IMR-90 (cell line): Measurements from ENCODE around the gene A1BG. TPM values are rescaled to one million over a fixed set of nuclear protein-coding genes. Genes with fewer than 3 reads are reported as not detected.

Experiments
- ATAC-seq: fragments of 200-7000 bp; cut with Tn5 transposase; 2 replicates; pipeline ENCODE4 v1.9.1; 2020; ENCODE audit warnings: low read depth, mild to moderate bottlenecking, moderate library complexity
- BruUV-seq: library from RNA; stranded (reverse); fragments of 400-500 nt; replicated peaks from 2 replicates; lab custom pipeline; 2021; lab: Mats Ljungman, UMichigan
- CTCF ChIA-PET: fragments of 300-600 bp; formaldehyde crosslinking; extraction: SDS; loops from one replicate; lab custom pipeline; 2021; ENCODE audit warnings: antibody characterized with exemption; lab: Yijun Ruan, JAX
- POLR2A ChIA-PET: fragments of 300-600 bp; sonication (Branson Sonifier 250); formaldehyde crosslinking; loops from one replicate; lab custom pipeline; 2022; ENCODE audit warnings: antibody characterized with exemption; ENCODE audit not compliant: unreplicated experiment; lab: Charles Lee
- DNase-seq: peaks from one replicate; pipeline ENCODE4 v3.0.0; 2013
- H2AFZ ChIP-seq: replicated peaks from 2 replicates; pipeline ENCODE3; 2013; ENCODE audit warnings: low read length, mild to moderate bottlenecking; ENCODE audit not compliant: poor library complexity
- H2AK5ac ChIP-seq: 2 replicates; pipeline ENCODE4 v1.6.1; 2013; ENCODE audit warnings: low read depth, low read length, inconsistent platforms
- H2AK9ac ChIP-seq: replicated peaks from 2 replicates; pipeline ENCODE3; 2013; ENCODE audit warnings: mild to moderate bottlenecking, low read depth, low read length, moderate library complexity; ENCODE audit not compliant: poor library complexity
- H2BK120ac ChIP-seq: 2 replicates; pipeline ENCODE4 v1.6.1; 2013; ENCODE audit warnings: low read depth, low read length, inconsistent platforms
- H2BK15ac ChIP-seq: 3 replicates; pipeline ENCODE4 v1.6.1; 2013; ENCODE audit warnings: low read depth, low read length, inconsistent platforms
- H2BK20ac ChIP-seq: 2 replicates; pipeline ENCODE4 v1.6.1; 2013; ENCODE audit warnings: low read depth, mild to moderate bottlenecking, inconsistent platforms, low read length, moderate library complexity
- H2BK5ac ChIP-seq: 2 replicates; pipeline ENCODE4 v1.6.1; 2013; ENCODE audit warnings: mild to moderate bottlenecking, low read depth, low read length, inconsistent platforms; ENCODE audit not compliant: poor library complexity, severe bottlenecking
- H3K14ac ChIP-seq: replicated peaks from 2 replicates; pipeline ENCODE4 v1.6.1; 2013; ENCODE audit warnings: low read depth, low read length, inconsistent platforms
- H3K18ac ChIP-seq: 2 replicates; pipeline ENCODE4 v1.6.1; 2013; ENCODE audit warnings: low read depth, low read length, control low read depth
- H3K23ac ChIP-seq: 2 replicates; pipeline ENCODE4 v1.6.1; 2013; ENCODE audit warnings: low read depth, low read length, inconsistent platforms
- H3K27ac ChIP-seq: 2 replicates; pipeline ENCODE4 v1.5.1; 2013; ENCODE audit warnings: mild to moderate bottlenecking, control low read depth, low read length; ENCODE audit not compliant: insufficient read depth
- H3K27me3 ChIP-seq: 2 replicates; pipeline ENCODE4 v1.6.1; 2013; ENCODE audit warnings: low read length; ENCODE audit not compliant: control insufficient read depth, insufficient read depth
- H3K36me3 ChIP-seq: 2 replicates; pipeline ENCODE4 v1.6.1; 2013; ENCODE audit warnings: low read length, mixed read lengths; ENCODE audit not compliant: control insufficient read depth, insufficient read depth
- H3K4ac ChIP-seq: 2 replicates; pipeline ENCODE4 v1.6.1; 2013; ENCODE audit warnings: low read depth, low read length, inconsistent platforms
- H3K4me1 ChIP-seq: 2 replicates; pipeline ENCODE4 v1.6.1; 2013; ENCODE audit warnings: low read length, mixed read lengths; ENCODE audit not compliant: control insufficient read depth, insufficient read depth
- H3K4me2 ChIP-seq: 2 replicates; pipeline ENCODE4 v1.6.1; 2013; ENCODE audit warnings: low read depth, mild to moderate bottlenecking, control low read depth, low read length, moderate library complexity
- H3K4me3 ChIP-seq: 2 replicates; pipeline ENCODE4 v1.5.1; 2013; ENCODE audit warnings: low read depth, mild to moderate bottlenecking, control low read depth, low read length, moderate library complexity; ENCODE audit not compliant: insufficient read depth
- H3K56ac ChIP-seq: 2 replicates; pipeline ENCODE4 v1.6.1; 2013; ENCODE audit warnings: low read length, inconsistent platforms; ENCODE audit not compliant: insufficient read depth; ENCODE audit errors: extremely low read depth
- H3K79me1 ChIP-seq, 2 experiments: 2 replicates each; pipeline ENCODE4 v1.6.1; 2013; ENCODE audit warnings: low read length in 2 of 2, inconsistent platforms in 1 of 2, low read depth in 1 of 2
- H3K9ac ChIP-seq: 2 replicates; pipeline ENCODE4 v1.6.1; 2013; ENCODE audit warnings: low read depth, low read length, control low read depth
- H3K9me1 ChIP-seq: 2 replicates; pipeline ENCODE4 v1.6.1; 2013; ENCODE audit warnings: low read length, inconsistent platforms; ENCODE audit not compliant: insufficient read depth
- H3K9me3 ChIP-seq: 2 replicates; pipeline ENCODE4 v1.6.1; 2013; ENCODE audit warnings: low read length; ENCODE audit not compliant: control insufficient read depth, insufficient read depth
- H4K20me1 ChIP-seq: 2 replicates; pipeline ENCODE4 v1.6.1; 2013; ENCODE audit warnings: low read length, inconsistent platforms; ENCODE audit not compliant: insufficient read depth
- H4K5ac ChIP-seq: 2 replicates; pipeline ENCODE4 v1.6.1; 2013; ENCODE audit warnings: mild to moderate bottlenecking, low read depth, low read length, control low read depth
- H4K8ac ChIP-seq, 2 experiments: 2 replicates each; pipeline ENCODE4 v1.6.1; 2013; ENCODE audit warnings: low read depth in 2 of 2, low read length in 2 of 2, control low read depth in 1 of 2, inconsistent platforms in 1 of 2
- H4K91ac ChIP-seq: 2 replicates; pipeline ENCODE4 v1.6.1; 2013; ENCODE audit warnings: low read depth, low read length, inconsistent platforms; ENCODE audit not compliant: insufficient read depth
- BHLHE40 ChIP-seq: fragments of 150-350 bp; IDR thresholded peaks from 2 replicates; pipeline ENCODE4 v1.6.1; 2016; ENCODE audit warnings: mild to moderate bottlenecking, low read depth, low read length
- CEBPB ChIP-seq: IDR thresholded peaks from 2 replicates; pipeline ENCODE4 v1.6.1; 2012; ENCODE audit warnings: low read depth, low read length, improper control_type of control experiment
- CHD1 ChIP-seq: IDR thresholded peaks from 2 replicates; pipeline ENCODE4 v1.6.1; 2012; ENCODE audit warnings: low read depth, low read length, improper control_type of control experiment
- FOS ChIP-seq: fragments of 150-350 bp; IDR thresholded peaks from 2 replicates; pipeline ENCODE4 v1.6.1; 2016; ENCODE audit warnings: low read depth, low read length
- MAFK ChIP-seq: IDR thresholded peaks from 2 replicates; pipeline ENCODE4 v1.6.1; 2012; ENCODE audit warnings: low read depth, low read length, improper control_type of control experiment
- MAZ ChIP-seq: IDR thresholded peaks from 2 replicates; pipeline ENCODE4 v1.6.1; 2012; ENCODE audit warnings: low read depth, mild to moderate bottlenecking, low read length, improper control_type of control experiment, moderate library complexity, borderline replicate concordance
- MXI1 ChIP-seq: IDR thresholded peaks from 2 replicates; pipeline ENCODE4 v1.6.1; 2012; ENCODE audit warnings: low read depth, mild to moderate bottlenecking, low read length, moderate library complexity, borderline replicate concordance
- NFE2L2 ChIP-seq: fragments of 150-350 bp; IDR thresholded peaks from 2 replicates; pipeline ENCODE4 v1.6.1; 2016; ENCODE audit warnings: low read depth, mild to moderate bottlenecking, low read length
- POLR2A ChIP-seq: IDR thresholded peaks from 2 replicates; pipeline ENCODE4 v1.6.1; 2012; ENCODE audit warnings: mild to moderate bottlenecking, low read depth, low read length
- RAD21 ChIP-seq: IDR thresholded peaks from 2 replicates; pipeline ENCODE4 v1.6.1; 2012; ENCODE audit warnings: low read length, improper control_type of control experiment
- RCOR1 ChIP-seq: IDR thresholded peaks from 2 replicates; pipeline ENCODE4 v1.6.1; 2012; ENCODE audit warnings: mild to moderate bottlenecking, low read length, improper control_type of control experiment; ENCODE audit not compliant: insufficient replicate concordance
- RFX5 ChIP-seq: IDR thresholded peaks from 2 replicates; pipeline ENCODE4 v1.8.0; 2012; ENCODE audit warnings: low read depth, mild to moderate bottlenecking, low read length, moderate library complexity
- SMC3 ChIP-seq: fragments of 150-350 bp; IDR thresholded peaks from 2 replicates; pipeline ENCODE4 v1.6.1; 2016; ENCODE audit warnings: low read depth, mild to moderate bottlenecking, antibody characterized with exemption, low read length, moderate library complexity
- WGBS, 2 experiments: methylation state at CpG; one replicate each; pipeline versions ENCODE4 v1.1.5 to v1.1.7; 2013; ENCODE audit warnings: missing lambda C conversion rate in 2 of 2; ENCODE audit not compliant: insufficient read length in 1 of 2; ENCODE audit errors: extremely low coverage in 2 of 2; 5-methylcytosine and 5-hydroxymethylcytosine counted together
- dilution Hi-C: fragments of 300-500 bp; cut with HindIII; formaldehyde crosslinking; loops from one replicate; pipeline ENCODE4 v1.14.3; 2018; ENCODE audit warnings: low sequenced_read_pairs; ENCODE audit not compliant: unreplicated experiment
- in situ Hi-C: fragments of 300-500 bp; cut with MboI; formaldehyde crosslinking; loops from 3 replicates; pipeline ENCODE4 v1.14.3; 2019; ENCODE audit warnings: low sequenced_read_pairs, inconsistent platforms, mixed read lengths
- intact Hi-C: fragments of 100-400 bp; cut with micrococcal nuclease; formaldehyde crosslinking; loops from 2 replicates; pipeline ENCODE4 v1.10.0; 2022
- polyA plus RNA-seq, 3 experiments: library from polyadenylated mRNA; depleted of rRNA; stranded (reverse); fragments of >200 nt; gene quantifications; 2 replicates each; pipeline ENCODE4 v1.2.3, GENCODE V29; 2012; ENCODE audit warnings: low replicate concordance in 1 of 3
- total RNA-seq: library from RNA; depleted of rRNA; stranded (reverse); fragments of >200 nt; gene quantifications from 2 replicates; pipeline ENCODE4 v1.2.3, GENCODE V29; 2012
- TF ChIP-seq, protein P1 (sequence below): conservative IDR thresholded peaks from 2 replicates; pipeline ENCODE4 v1.5.1; 2012; ENCODE audit warnings: mild to moderate bottlenecking, low read depth, low read length, improper control_type of control experiment
- TF ChIP-seq, protein P2 (sequence below): fragments of 150-350 bp; IDR thresholded peaks from 2 replicates; pipeline ENCODE4 v1.6.1; 2016; ENCODE audit warnings: low read depth, mild to moderate bottlenecking, low read length, moderate library complexity, borderline replicate concordance

Gene A1BG
- total and polyA plus RNA-seq, 2 of the 4 experiments (the other 2 are of a cell fraction), result 4.5 to 54.5 TPM

DNA sequence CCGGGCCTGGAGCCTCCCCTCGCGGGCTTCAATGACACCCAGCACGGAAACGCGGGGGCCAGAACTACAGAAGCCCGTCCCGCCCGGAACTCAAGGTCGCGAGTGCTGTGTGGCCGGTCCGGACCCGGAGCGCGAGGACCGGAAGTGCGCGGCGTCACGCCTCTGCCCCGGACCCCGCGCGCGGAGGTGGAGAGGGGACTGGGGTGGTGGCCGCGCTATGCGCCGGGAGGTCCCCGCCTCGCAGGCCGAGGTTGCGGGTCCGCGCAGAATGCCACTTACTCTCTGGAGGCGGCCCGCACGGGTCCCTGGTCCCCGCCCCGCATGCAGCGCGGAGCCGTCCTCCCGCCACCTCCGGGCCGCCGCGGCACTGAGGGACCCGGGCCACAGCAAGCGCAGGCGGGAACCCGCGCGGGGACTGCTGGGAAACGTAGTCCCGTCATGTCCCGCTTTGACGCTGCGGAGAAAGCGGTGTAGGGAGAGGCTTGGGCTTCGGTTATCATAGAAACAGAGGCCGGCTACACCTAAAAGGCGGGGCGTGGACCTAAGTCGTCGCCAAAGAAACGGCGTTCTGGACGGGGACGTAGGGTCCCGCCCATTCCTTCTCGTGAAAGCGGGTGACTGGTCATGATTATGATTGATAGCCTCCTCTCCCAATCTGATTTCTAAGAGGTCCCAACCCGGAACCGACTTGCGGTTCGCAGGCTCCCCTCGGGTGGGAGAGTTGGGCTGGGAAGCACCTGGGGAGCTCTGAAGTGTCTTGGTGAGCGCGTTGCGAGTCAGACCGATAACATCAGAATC, 27.6 kb upstream of the A1BG start, which contains the start of gene ZNF837:
TSS of gene ZNF837 (minus strand) at position 369 of the 798 bp plus-strand sequence. CDS start 11,698 bp downstream, outside the sequence.
- Histone ChIP-seq H3K79me1 (peaks cover 18 to 39% of the 10 kb centered on the region in 2 experiments; a peak in 3 of 4 replicates), H3K18ac (no peak within 1 kb of the TSS), H4K8ac (peak within 1 kb of the TSS; percentile 93 to 99), H3K14ac (peak within 1 kb of the TSS; percentile 59), H2BK5ac (peak within 1 kb of the TSS; percentile 75), H2BK15ac (no peak within 1 kb of the TSS), H2AK9ac (peak within 1 kb of the TSS; percentile 96), H2BK120ac (peak within 1 kb of the TSS; percentile 47; the same call in 1 of the 2 replicates), H3K9me3 (no peaks in the 10 kb centered on the region), H3K27ac (peak within 1 kb of the TSS; percentile 66), H4K5ac (peak within 1 kb of the TSS; percentile 61), H2AFZ (peak within 1 kb of the TSS; percentile 97), H3K9me1 (peaks cover 26% of the 10 kb centered on the region), H3K36me3 (no peaks in the 10 kb centered on the region), H3K56ac (peak within 1 kb of the TSS; percentile 32; the same call in 1 of the 2 replicates), H3K23ac (peak within 1 kb of the TSS; percentile 95), H2AK5ac (peak within 1 kb of the TSS; percentile 89), H3K4me2 (peak within 1 kb of the TSS; percentile 89), H3K9ac (peak within 1 kb of the TSS; percentile 79), H2BK20ac (no peak within 1 kb of the TSS), H3K4me3 (peak within 1 kb of the TSS; percentile 56), H3K4me1 (peaks cover 13% of the 10 kb centered on the region), H3K4ac (peak within 1 kb of the TSS; percentile 95), H4K20me1 (no peaks in the 10 kb centered on the region), H3K27me3 (no peaks in the 10 kb centered on the region), H4K91ac (peak within 1 kb of the TSS; percentile 88)
- dilution Hi-C loops, result no loop called here
- CTCF ChIA-PET, result interaction anchor here (0.5 kb wide), 1 partner anchor 81 kb away, joined by 4 read pairs; no protein-coding TSS in a partner anchor
- ATAC-seq (peak; percentile 93), DNase-seq (peak; percentile 100)
- intact Hi-C loops, result no loop called here
- POLR2A ChIA-PET, result interaction anchor here (1.0 kb wide), 1 partner anchor 19 kb away, joined by 4 read pairs; the partner anchor contains the start of gene ZNF497
- 0% methylated on average over 30 of the region's 83 CpGs; no CpG with 5 or more reads in 1 of the 2 experiments for WGBS, 2 experiments
- in situ Hi-C loops, result no loop called here
- BruUV-seq, result no TSS peak
- TF ChIP-seq BHLHE40 (peak; percentile 7; the same call in 1 of the 2 replicates), RAD21 (no peak; the same call in 1 of the 2 replicates), SMC3 (no peak; the same call in 1 of the 2 replicates), CHD1 (no peak), NFE2L2 (0 out of 2 replicates have a peak, but pooled peaks have one; percentile 2), CEBPB (no peak), RCOR1 (no peak), POLR2A (peak; percentile 67), RFX5 (no peak), MAFK (no peak), MAZ (peak; percentile 91; the same call in 1 of the 2 replicates), MXI1 (peak; percentile 41), FOS (peak; percentile 45; the same call in 1 of the 2 replicates)
- TF ChIP-seq, protein P1, sequence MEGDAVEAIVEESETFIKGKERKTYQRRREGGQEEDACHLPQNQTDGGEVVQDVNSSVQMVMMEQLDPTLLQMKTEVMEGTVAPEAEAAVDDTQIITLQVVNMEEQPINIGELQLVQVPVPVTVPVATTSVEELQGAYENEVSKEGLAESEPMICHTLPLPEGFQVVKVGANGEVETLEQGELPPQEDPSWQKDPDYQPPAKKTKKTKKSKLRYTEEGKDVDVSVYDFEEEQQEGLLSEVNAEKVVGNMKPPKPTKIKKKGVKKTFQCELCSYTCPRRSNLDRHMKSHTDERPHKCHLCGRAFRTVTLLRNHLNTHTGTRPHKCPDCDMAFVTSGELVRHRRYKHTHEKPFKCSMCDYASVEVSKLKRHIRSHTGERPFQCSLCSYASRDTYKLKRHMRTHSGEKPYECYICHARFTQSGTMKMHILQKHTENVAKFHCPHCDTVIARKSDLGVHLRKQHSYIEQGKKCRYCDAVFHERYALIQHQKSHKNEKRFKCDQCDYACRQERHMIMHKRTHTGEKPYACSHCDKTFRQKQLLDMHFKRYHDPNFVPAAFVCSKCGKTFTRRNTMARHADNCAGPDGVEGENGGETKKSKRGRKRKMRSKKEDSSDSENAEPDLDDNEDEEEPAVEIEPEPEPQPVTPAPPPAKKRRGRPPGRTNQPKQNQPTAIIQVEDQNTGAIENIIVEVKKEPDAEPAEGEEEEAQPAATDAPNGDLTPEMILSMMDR, result no peak
- TF ChIP-seq, protein P2, sequence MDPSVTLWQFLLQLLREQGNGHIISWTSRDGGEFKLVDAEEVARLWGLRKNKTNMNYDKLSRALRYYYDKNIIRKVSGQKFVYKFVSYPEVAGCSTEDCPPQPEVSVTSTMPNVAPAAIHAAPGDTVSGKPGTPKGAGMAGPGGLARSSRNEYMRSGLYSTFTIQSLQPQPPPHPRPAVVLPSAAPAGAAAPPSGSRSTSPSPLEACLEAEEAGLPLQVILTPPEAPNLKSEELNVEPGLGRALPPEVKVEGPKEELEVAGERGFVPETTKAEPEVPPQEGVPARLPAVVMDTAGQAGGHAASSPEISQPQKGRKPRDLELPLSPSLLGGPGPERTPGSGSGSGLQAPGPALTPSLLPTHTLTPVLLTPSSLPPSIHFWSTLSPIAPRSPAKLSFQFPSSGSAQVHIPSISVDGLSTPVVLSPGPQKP, result no peak
